ENCODE results near the gene PIK3R2. TPM values are rescaled to one million over a fixed set of nuclear protein-coding genes. Genes with fewer than 3 reads are reported as not detected.

Gene PIK3R2
- total RNA-seq, 1 donor from 2014 or later, result 36.4 TPM

DNA sequence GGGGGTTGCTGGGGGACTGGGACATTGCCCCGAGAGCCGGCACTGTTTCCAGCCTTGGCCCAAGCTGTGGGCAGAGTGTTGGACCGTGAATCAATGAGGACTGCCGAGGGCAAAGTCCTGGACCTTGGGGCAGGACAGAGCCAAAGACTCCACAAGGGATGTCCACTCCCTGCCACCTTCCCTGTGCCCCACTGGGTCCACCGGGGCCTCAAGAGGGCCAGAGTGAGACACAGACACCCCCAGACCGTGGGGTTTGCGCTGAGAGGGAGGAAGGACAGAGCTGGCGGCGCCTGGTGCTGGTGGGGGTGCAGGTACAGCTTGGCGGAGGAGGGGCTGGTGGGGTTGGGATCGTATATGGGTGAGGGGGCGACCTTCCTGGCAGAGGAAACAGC lies 43.6 kb upstream of the PIK3R2 start:
- DNase-seq, result no peak
- TF ChIP-seq, protein P1, sequence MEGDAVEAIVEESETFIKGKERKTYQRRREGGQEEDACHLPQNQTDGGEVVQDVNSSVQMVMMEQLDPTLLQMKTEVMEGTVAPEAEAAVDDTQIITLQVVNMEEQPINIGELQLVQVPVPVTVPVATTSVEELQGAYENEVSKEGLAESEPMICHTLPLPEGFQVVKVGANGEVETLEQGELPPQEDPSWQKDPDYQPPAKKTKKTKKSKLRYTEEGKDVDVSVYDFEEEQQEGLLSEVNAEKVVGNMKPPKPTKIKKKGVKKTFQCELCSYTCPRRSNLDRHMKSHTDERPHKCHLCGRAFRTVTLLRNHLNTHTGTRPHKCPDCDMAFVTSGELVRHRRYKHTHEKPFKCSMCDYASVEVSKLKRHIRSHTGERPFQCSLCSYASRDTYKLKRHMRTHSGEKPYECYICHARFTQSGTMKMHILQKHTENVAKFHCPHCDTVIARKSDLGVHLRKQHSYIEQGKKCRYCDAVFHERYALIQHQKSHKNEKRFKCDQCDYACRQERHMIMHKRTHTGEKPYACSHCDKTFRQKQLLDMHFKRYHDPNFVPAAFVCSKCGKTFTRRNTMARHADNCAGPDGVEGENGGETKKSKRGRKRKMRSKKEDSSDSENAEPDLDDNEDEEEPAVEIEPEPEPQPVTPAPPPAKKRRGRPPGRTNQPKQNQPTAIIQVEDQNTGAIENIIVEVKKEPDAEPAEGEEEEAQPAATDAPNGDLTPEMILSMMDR (IDR thresholded peaks at IDR 0.05; ENCODE audit: partially characterized antibody, unreplicated experiment), result no peak
- peaks cover 5% of the 10 kb centered on the region for H3K27me3 Mint-ChIP-seq (ENCODE audit: unreplicated experiment)
- H3K36me3 Mint-ChIP-seq (ENCODE audit: unreplicated experiment), result no peaks in the 10 kb centered on the region
- no peak overlapping the region for H3K27ac Mint-ChIP-seq (ENCODE audit: unreplicated experiment)
- H3K4me3 Mint-ChIP-seq (ENCODE audit: unreplicated experiment), result peak overlapping the region; percentile 76
- H3K4me1 Mint-ChIP-seq (ENCODE audit: low read depth, unreplicated experiment), result peaks cover 6% of the 10 kb centered on the region
- H3K9me3 Mint-ChIP-seq (ENCODE audit: unreplicated experiment), result peaks cover 8% of the 10 kb centered on the region

DNA sequence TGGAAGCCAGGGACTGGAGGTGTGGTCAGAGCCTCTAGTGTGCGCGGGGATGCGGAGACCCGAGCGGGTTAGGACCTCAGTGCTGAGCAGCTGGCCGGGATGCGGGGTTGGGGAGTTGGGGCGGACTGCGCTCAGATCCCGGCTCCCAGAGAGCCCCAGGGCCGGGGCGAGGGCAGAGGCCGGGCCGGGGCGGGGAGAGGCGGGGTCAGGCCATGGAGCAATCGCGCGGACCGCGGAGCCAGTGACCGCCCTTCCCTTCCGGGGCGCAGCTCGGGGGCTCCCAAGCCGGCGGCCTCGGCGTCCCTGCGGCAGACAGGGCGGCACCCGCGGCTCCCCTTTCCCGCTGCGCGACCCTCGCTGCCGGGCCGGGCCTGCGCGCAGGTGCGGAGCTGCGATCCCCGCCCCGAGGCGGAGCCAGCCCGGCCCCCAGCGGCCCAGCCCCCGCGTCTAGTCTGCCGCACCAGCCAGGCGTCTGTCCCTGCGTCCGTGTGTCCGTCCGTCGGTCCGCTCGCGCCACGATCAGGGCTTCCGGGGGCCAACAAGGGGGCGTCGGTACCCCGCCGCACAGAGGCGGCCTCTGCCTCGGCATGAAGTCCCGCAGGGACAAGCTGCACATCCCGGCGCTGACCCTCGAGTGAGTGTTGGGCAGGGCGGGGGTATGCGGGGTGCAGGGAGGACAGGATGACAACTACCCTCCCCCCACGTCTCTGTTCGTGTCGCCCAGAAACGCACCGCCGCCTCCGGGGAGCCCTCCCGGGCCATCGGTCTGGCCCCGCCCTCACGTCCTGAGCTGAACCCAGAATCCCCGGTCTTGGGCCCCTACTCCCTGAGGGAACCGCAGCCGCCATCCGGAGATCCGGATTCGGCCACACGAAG lies 43.0 kb upstream of the PIK3R2 start:
- DNase-seq, result peak; percentile 67
- Mint-ChIP-seq H3K36me3 (ENCODE audit: unreplicated experiment) (no peaks in the 10 kb centered on the region), H3K27me3 (ENCODE audit: unreplicated experiment) (peaks cover 5% of the 10 kb centered on the region), H3K4me3 (ENCODE audit: unreplicated experiment) (peak overlapping the region; percentile 76), H3K27ac (ENCODE audit: unreplicated experiment) (no peak overlapping the region), H3K9me3 (ENCODE audit: unreplicated experiment) (peaks cover 8% of the 10 kb centered on the region), H3K4me1 (ENCODE audit: low read depth, unreplicated experiment) (peaks cover 6% of the 10 kb centered on the region)
- TF ChIP-seq, protein P1 (IDR thresholded peaks at IDR 0.05; ENCODE audit: partially characterized antibody, unreplicated experiment), result no peak

DNA sequence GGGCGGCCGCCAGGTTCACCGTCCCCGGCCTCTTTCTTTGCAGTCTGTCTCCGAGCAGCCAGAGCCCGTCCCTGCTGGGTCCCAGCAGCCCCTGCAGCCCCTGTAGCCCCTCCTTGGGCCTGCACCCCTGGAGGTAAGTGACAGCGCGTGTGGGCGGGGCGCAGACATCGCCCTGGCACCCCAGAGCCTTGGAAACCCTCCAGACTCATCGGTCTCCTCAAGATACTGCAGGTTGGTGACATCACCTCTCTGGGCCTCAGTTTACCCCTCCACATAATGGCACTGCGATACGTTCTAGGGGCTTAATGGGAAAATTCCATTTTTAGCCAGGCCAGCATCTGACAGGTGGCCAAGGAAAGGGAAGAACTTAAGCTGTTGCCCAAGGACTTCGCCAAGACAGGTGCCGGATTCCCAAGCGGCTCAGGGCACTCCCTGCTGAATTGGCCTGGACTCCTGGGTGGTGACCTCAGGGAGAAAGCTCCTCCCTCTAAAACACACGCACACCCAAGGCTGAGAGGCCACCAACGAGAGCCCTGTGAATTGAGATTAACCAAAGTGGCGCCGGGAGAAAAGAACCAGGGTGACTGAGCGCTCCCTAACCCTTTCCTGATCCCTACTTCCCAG lies 42.2 kb upstream of the PIK3R2 start:
- no peak overlapping the region for H3K27ac Mint-ChIP-seq (ENCODE audit: unreplicated experiment)
- TF ChIP-seq, protein P1 (IDR thresholded peaks at IDR 0.05; ENCODE audit: partially characterized antibody, unreplicated experiment), result no peak
- peak overlapping the region; percentile 49 for H3K4me3 Mint-ChIP-seq (ENCODE audit: unreplicated experiment)
- no peaks in the 10 kb centered on the region for H3K36me3 Mint-ChIP-seq (ENCODE audit: unreplicated experiment)
- H3K4me1 Mint-ChIP-seq (ENCODE audit: low read depth, unreplicated experiment), result peaks cover 6% of the 10 kb centered on the region
- H3K27me3 Mint-ChIP-seq (ENCODE audit: unreplicated experiment), result peaks cover 5% of the 10 kb centered on the region
- H3K9me3 Mint-ChIP-seq (ENCODE audit: unreplicated experiment), result peaks cover 8% of the 10 kb centered on the region
- DNase-seq, result no peak

DNA sequence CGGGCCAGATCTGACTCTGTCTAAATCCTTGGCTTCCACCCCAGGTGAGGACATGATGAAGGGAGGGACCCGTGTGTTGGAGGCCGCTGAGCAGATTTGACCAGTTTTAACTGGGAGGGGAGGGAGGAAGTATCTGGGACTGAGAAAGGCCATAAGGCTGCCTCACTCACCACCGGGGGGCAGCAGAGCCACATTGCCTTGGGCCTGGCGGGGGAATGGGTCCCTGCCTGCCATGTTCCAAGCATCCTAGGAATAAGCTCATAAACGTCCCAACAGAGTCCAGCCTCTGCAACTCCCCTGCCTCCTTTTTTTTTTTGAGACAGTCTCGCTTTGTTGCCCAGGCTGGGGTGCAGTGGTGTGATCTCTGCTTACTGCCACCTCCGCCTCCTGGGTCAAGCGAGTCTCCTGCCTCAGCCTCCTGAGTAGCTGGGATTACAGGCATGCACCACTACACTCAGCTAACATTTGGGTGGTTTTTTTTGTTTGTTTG lies 39.9 kb upstream of the PIK3R2 start:
- peaks cover 8% of the 10 kb centered on the region for H3K27me3 Mint-ChIP-seq (ENCODE audit: unreplicated experiment)
- no peaks in the 10 kb centered on the region for H3K36me3 Mint-ChIP-seq (ENCODE audit: unreplicated experiment)
- DNase-seq, result peak; percentile 95
- peaks cover 10% of the 10 kb centered on the region for H3K4me1 Mint-ChIP-seq (ENCODE audit: low read depth, unreplicated experiment)
- peaks cover 11% of the 10 kb centered on the region for H3K9me3 Mint-ChIP-seq (ENCODE audit: unreplicated experiment)
- no peak overlapping the region for H3K4me3 Mint-ChIP-seq (ENCODE audit: unreplicated experiment)
- TF ChIP-seq, protein P1 (IDR thresholded peaks at IDR 0.05; ENCODE audit: partially characterized antibody, unreplicated experiment), result peak; percentile 77
- peak overlapping the region; percentile 48 for H3K27ac Mint-ChIP-seq (ENCODE audit: unreplicated experiment)

DNA sequence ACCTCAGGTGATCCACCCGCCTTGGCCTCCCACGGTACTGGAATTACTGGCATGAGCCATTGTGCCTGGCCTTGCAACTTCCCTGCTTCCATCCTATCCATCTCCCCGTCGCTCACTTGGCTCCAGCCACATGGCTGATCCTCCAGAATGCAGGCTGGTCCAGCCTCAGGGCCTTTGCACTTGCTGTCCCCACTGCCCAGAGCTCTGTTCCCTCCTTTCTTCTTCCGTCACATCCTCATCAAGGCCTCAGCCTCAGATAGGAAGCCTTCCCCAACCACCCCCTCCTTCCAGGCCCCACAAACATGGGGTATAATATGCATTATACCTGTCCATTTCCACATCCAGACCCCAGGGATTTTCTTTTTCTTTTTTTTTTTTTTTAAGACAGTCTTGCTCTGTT lies 39.1 kb upstream of the PIK3R2 start:
- H3K4me1 Mint-ChIP-seq (ENCODE audit: low read depth, unreplicated experiment), result peaks cover 7% of the 10 kb centered on the region
- TF ChIP-seq, protein P1 (IDR thresholded peaks at IDR 0.05; ENCODE audit: partially characterized antibody, unreplicated experiment), result no peak
- H3K4me3 Mint-ChIP-seq (ENCODE audit: unreplicated experiment), result no peak overlapping the region
- no peak for DNase-seq
- peaks cover 7% of the 10 kb centered on the region for H3K9me3 Mint-ChIP-seq (ENCODE audit: unreplicated experiment)
- H3K36me3 Mint-ChIP-seq (ENCODE audit: unreplicated experiment), result no peaks in the 10 kb centered on the region
- no peak overlapping the region for H3K27ac Mint-ChIP-seq (ENCODE audit: unreplicated experiment)
- H3K27me3 Mint-ChIP-seq (ENCODE audit: unreplicated experiment), result peaks cover 6% of the 10 kb centered on the region

Data from glutamatergic neuron (in vitro differentiated cells).